Testis (tissue), 3 donors: ENCODE results near the gene DAB1. TPM values are rescaled to one million over a fixed set of nuclear protein-coding genes. Genes with fewer than 3 reads are reported as not detected.

ENCODE experiments used
- DNase-seq: peaks from one replicate; pipeline ENCODE4 v3.0.0-alpha.2; 2019
- H3K27ac ChIP-seq, 2 donors: fragments of 200-600 bp; sonication (generic); one replicate each; pipeline ENCODE4 v1.5.1; 2019
- H3K27me3 ChIP-seq: fragments of 200-600 bp; sonication (generic); one replicate; pipeline ENCODE4 v1.5.1; 2019
- H3K36me3 ChIP-seq: fragments of 200-600 bp; sonication (generic); one replicate; pipeline ENCODE4 v1.5.1; 2017; ENCODE audit warnings: low read depth; ENCODE audit errors: missing control alignments
- H3K4me1 ChIP-seq: fragments of 200-600 bp; sonication (generic); one replicate; pipeline ENCODE4 v1.5.1; 2019
- H3K4me3 ChIP-seq, 2 donors: fragments of 200-600 bp; sonication (generic); one replicate each; pipeline ENCODE4 v1.5.1; 2017 to 2019
- H3K9me3 ChIP-seq: fragments of 200-600 bp; sonication (generic); one replicate; pipeline ENCODE4 v1.5.1; 2017
- POLR2A ChIP-seq: fragments of 450-650 bp; IDR thresholded peaks from one replicate; pipeline ENCODE4 v1.6.1; 2017; ENCODE audit warnings: antibody characterized with exemption, mild to moderate bottlenecking, moderate library complexity
- WGBS, 2 donors: methylation state at CpG; one replicate each; pipeline ENCODE4 v1.1.5; 2018; 5-methylcytosine and 5-hydroxymethylcytosine counted together
- intact Hi-C: fragments of 100-400 bp; cut with DNase I; formaldehyde crosslinking; loops from one replicate; pipeline ENCODE4 v1.15.1; 2023; ENCODE audit warnings: low total_unique reads
- polyA plus RNA-seq: library from polyadenylated mRNA; stranded (reverse); fragments of 350-450 nt; fragmentation: Illumina TruSeq; extraction: RNeasy Lipid Tissue Mini Kit (QIAGEN cat#74804); gene quantifications from one replicate; pipeline ENCODE4 v1.2.3, GENCODE V29; 2014; ENCODE audit warnings: low read depth, low replicate concordance; ENCODE audit not compliant: insufficient read depth
- total RNA-seq, 2 donors: library from RNA; depleted of rRNA; stranded (reverse); fragments of >200 nt; gene quantifications; one replicate each; pipeline ENCODE4 v1.2.3, GENCODE V29; 2016
- TF ChIP-seq, protein P1 (sequence below), 3 experiments: fragments of 450-650 bp in 2 of 3; fragments of 200-600 bp in 1 of 3; sonication (generic) in 1 of 3; IDR thresholded peaks; one replicate each; pipeline ENCODE4 v1.5.1; 2016 to 2019; ENCODE audit warnings: antibody characterized with exemption in 3 of 3, mild to moderate bottlenecking in 2 of 3, moderate library complexity in 1 of 3

The DAB1 gene
- total and polyA plus RNA-seq, 3 donors from 2014 or later, result 0.79 to 1.7 (median 1.2) TPM

DNA sequence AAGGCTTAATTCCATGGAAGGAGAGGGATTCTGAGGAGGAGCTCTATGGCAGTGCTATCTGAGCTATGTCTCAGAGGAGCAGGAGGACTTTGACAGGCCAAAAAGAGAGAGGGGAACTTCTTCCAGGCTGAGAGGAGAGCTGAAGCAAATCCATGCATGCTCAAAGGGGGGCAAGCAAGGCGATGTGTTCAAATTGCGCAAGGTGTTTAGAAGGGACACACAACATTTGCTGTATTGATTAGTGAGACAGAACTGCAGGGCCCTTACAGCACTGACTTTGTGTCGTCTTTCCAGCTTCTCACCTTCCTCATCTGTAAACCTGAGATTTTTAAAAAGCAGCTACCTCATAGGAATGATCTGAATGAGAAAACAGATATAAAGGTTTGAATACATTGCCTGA, 145.3 kb downstream of the DAB1 start:
- Histone ChIP-seq H3K4me1 (no peaks in the 10 kb centered on the region), H3K36me3 (no peaks in the 10 kb centered on the region), H3K4me3 (no peak overlapping the region), H3K27me3 (no peaks in the 10 kb centered on the region), H3K27ac (no peak overlapping the region), H3K9me3 (no peaks in the 10 kb centered on the region)
- intact Hi-C loops, result no loop called here
- WGBS, 2 donors, result 90 to 93% methylated on average over 3 of the region's 3 CpGs
- TF ChIP-seq, protein P1, sequence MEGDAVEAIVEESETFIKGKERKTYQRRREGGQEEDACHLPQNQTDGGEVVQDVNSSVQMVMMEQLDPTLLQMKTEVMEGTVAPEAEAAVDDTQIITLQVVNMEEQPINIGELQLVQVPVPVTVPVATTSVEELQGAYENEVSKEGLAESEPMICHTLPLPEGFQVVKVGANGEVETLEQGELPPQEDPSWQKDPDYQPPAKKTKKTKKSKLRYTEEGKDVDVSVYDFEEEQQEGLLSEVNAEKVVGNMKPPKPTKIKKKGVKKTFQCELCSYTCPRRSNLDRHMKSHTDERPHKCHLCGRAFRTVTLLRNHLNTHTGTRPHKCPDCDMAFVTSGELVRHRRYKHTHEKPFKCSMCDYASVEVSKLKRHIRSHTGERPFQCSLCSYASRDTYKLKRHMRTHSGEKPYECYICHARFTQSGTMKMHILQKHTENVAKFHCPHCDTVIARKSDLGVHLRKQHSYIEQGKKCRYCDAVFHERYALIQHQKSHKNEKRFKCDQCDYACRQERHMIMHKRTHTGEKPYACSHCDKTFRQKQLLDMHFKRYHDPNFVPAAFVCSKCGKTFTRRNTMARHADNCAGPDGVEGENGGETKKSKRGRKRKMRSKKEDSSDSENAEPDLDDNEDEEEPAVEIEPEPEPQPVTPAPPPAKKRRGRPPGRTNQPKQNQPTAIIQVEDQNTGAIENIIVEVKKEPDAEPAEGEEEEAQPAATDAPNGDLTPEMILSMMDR (IDR thresholded peaks at IDR 0.05), result no peak
- no peak for TF ChIP-seq POLR2A
- DNase-seq, result no peak

- 87 to 89% methylated on average over 2 of the region's 2 CpGs for WGBS, 2 donors
Observed at GRCh38 chr1:57277681-57278080, 146.2 kb downstream of the DAB1 start.

GRCh38 chr1:57276918-57277317, 146.9 kb downstream of the DAB1 start:
- no peak for DNase-seq
- Histone ChIP-seq H3K27ac (no peak overlapping the region), H3K9me3 (no peaks in the 10 kb centered on the region), H3K27me3 (no peaks in the 10 kb centered on the region), H3K36me3 (no peaks in the 10 kb centered on the region), H3K4me3 (no peak overlapping the region), H3K4me1 (no peaks in the 10 kb centered on the region)
- intact Hi-C loops, result no loop called here
- no peak for TF ChIP-seq POLR2A
- TF ChIP-seq, protein P1 (IDR thresholded peaks at IDR 0.05), result no peak
- WGBS, 2 donors, result 80 to 89% methylated on average over 5 of the region's 5 CpGs

More at GRCh38 chr1:57277681-57278080, 146.2 kb downstream of the DAB1 start:
- intact Hi-C loops, result no loop called here
- Histone ChIP-seq H3K9me3 (no peaks in the 10 kb centered on the region), H3K27ac (no peak overlapping the region), H3K4me1 (no peaks in the 10 kb centered on the region), H3K4me3 (no peak overlapping the region), H3K27me3 (no peaks in the 10 kb centered on the region), H3K36me3 (no peaks in the 10 kb centered on the region)
- DNase-seq, result no peak
- TF ChIP-seq, protein P1 (IDR thresholded peaks at IDR 0.05), result no peak
- TF ChIP-seq POLR2A, result no peak

DNA sequence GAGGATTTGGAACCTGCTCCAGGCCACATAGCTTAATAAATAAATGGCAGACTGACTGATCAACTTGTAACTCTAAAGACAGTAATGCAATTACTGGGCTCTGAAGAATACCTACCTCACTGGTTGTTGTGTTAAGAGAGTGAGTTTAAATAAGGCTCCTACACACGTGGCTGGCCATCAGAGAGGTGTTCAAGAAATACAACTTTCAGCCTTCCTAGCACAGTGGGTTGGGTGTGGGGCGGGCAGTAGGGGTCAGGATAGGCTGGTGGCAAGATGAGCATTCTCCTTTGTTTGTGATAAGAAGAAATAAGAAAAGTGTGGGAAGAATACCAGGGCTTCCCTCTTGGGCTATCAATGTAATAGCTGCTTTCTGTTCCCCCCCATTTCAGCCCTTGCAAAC, 151.3 kb downstream of the DAB1 start:
- Histone ChIP-seq H3K9me3 (no peaks in the 10 kb centered on the region), H3K27me3 (no peaks in the 10 kb centered on the region), H3K27ac (no peak overlapping the region), H3K4me3 (no peak overlapping the region), H3K36me3 (no peaks in the 10 kb centered on the region), H3K4me1 (no peaks in the 10 kb centered on the region)
- no peak for DNase-seq
- WGBS, 2 donors, result 81 to 85% methylated on average over 2 of the region's 2 CpGs
- TF ChIP-seq, protein P1 (IDR thresholded peaks at IDR 0.05), result no peak
- TF ChIP-seq POLR2A, result no peak
- intact Hi-C loops, result no loop called here

DNA sequence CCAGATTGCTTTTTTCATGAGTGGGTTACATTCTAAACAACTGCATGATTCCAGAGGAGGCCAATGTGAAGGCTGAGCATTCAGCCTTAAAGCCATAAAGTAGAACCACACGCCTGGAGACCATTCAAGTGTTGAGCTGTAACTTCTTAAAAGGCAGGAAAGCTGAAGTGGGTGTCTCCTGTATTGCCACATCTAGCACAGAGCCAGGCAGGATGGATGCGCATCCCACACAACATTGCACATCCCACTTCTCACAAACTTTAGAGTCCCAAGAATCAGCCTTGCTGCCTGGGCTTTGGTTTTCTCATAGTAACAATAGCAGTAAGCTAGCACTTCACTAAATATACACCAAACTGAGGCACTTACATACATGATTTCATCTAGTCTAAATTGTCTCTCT, 151.7 kb downstream of the DAB1 start:
- Histone ChIP-seq H3K9me3 (no peaks in the 10 kb centered on the region), H3K27me3 (no peaks in the 10 kb centered on the region), H3K36me3 (no peaks in the 10 kb centered on the region), H3K4me1 (no peaks in the 10 kb centered on the region), H3K27ac (no peak overlapping the region), H3K4me3 (no peak overlapping the region)
- DNase-seq, result no peak
- TF ChIP-seq POLR2A, result no peak
- TF ChIP-seq, protein P1 (IDR thresholded peaks at IDR 0.05), result no peak
- intact Hi-C loops, result no loop called here
- WGBS, 2 donors, result 96 to 98% methylated on average over 2 of the region's 2 CpGs
